Thoracic aorta (tissue), 2 donors: ENCODE results near the gene VPS37B. TPM values are rescaled to one million over a fixed set of nuclear protein-coding genes. Genes with fewer than 3 reads are reported as not detected.

Experiments used
- ATAC-seq: fragments of 150-250 bp; one replicate; pipeline ENCODE4 v1.8.0; 2017; ENCODE audit warnings: low read depth; ENCODE audit not compliant: insufficient number of reproducible peaks, low FRiP score
- DNase-seq: peaks from one replicate; pipeline ENCODE4 v3.0.0-alpha.2; 2020; ENCODE audit warnings: low spot score
- H3K27ac ChIP-seq, 2 donors: fragments of 200-600 bp; sonication (generic); 1 replicate in 1 of 2; 2 replicates in 1 of 2; pipeline ENCODE4 v1.5.1; 2016; ENCODE audit warnings: mild to moderate bottlenecking in 2 of 2, moderate library complexity in 2 of 2
- H3K27me3 ChIP-seq: fragments of 200-600 bp; sonication (generic); replicated peaks from 2 replicates; pipeline ENCODE4 v1.6.0; 2016; ENCODE audit warnings: mild to moderate bottlenecking; ENCODE audit not compliant: insufficient read depth
- H3K36me3 ChIP-seq: fragments of 200-600 bp; sonication (generic); one replicate; pipeline ENCODE4 v1.5.1; 2016
- H3K4me1 ChIP-seq, 2 donors: fragments of 200-600 bp; sonication (generic); 1 replicate in 1 of 2; 2 replicates in 1 of 2; pipeline versions ENCODE4 v1.5.1 to v1.6.0; 2016; ENCODE audit warnings: low read depth in 2 of 2, mild to moderate bottlenecking in 1 of 2; ENCODE audit not compliant: control insufficient read depth in 1 of 2
- H3K4me3 ChIP-seq: fragments of 200-600 bp; sonication (generic); 2 replicates; pipeline ENCODE4 v1.5.1; 2016; ENCODE audit warnings: mild to moderate bottlenecking
- H3K9me3 ChIP-seq: fragments of 200-600 bp; sonication (generic); 2 replicates; pipeline ENCODE4 v1.5.1; 2016
- CTCF ChIP-seq: fragments of 200-600 bp; sonication (generic); IDR thresholded peaks from one replicate; pipeline ENCODE4 v1.5.1; 2019; ENCODE audit warnings: antibody characterized with exemption
- total RNA-seq, 2 donors: library from RNA; depleted of rRNA; stranded (reverse); fragments of >200 nt; gene quantifications; one replicate each; pipeline versions ENCODE4 v1.1.0 to v1.2.3, GENCODE V29; 2016

VPS37B gene
- total RNA-seq, 2 donors from 2014 or later = 30.9 to 50.1 TPM

GRCh38 chr12:122856999-122857671, 38.8 kb downstream of the VPS37B start:
- peaks cover 16 to 28% of the 10 kb centered on the region in 2 donors for H3K4me1 ChIP-seq
- H3K27me3 ChIP-seq = no peaks in the 10 kb centered on the region
- DNase-seq (no peak), ATAC-seq (no peak)
- no peak for TF ChIP-seq CTCF
- H3K4me3 ChIP-seq = no peak overlapping the region
- H3K27ac ChIP-seq = no peak overlapping the region
- no peaks in the 10 kb centered on the region for H3K9me3 ChIP-seq
- H3K36me3 ChIP-seq = peaks cover 61% of the 10 kb centered on the region

DNA sequence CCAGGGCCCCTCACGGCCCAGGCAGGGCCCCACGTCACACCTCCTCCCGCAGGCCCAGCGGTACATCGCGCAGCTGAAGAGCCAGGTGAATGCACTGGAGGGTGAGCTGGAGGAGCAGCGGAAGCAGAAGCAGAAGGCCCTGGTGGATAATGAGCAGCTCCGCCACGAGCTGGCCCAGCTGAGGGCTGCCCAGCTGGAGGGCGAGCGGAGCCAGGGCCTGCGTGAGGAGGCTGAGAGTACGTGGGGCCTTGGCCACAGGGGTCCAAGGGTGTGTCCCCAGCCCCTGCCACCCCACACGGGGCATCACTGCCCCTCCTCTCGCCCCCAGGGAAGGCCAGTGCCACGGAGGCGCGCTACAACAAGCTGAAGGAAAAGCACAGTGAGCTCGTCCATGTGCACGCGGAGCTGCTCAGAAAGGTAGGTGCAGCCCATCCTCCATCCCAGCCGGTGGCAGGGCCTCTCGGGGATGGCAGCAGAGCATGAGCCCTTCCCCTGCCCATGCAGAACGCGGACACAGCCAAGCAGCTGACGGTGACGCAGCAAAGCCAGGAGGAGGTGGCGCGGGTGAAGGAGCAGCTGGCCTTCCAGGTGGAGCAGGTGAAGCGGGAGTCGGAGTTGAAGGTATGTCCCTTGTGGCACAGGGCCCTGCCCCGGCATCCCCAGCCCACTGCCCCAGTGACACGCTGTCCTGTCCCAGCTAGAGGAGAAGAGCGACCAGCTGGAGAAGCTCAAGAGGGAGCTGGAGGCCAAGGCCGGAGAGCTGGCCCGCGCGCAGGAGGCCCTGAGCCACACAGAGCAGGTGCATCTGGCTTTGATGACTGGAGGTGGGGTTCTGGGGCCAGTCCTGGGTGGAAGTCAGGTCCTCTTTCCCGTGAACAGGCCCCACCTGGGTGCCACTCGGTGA, 39.7 kb downstream of the VPS37B start:
- Histone ChIP-seq H3K4me1 (peaks cover 23 to 37% of the 10 kb centered on the region in 2 donors), H3K27me3 (no peaks in the 10 kb centered on the region), H3K9me3 (no peaks in the 10 kb centered on the region), H3K4me3 (no peak overlapping the region), H3K36me3 (peaks cover 55% of the 10 kb centered on the region), H3K27ac (no peak overlapping the region)
- no peak for DNase-seq
- TF ChIP-seq CTCF = no peak
- ATAC-seq = no peak

- ATAC-seq (no peak), DNase-seq (no peak)
- H3K27me3 ChIP-seq = no peaks in the 10 kb centered on the region
- H3K36me3 ChIP-seq = peaks cover 48% of the 10 kb centered on the region
- peak overlapping the region in 1 of 2 donors; percentile 91 for H3K27ac ChIP-seq
- H3K9me3 ChIP-seq = no peaks in the 10 kb centered on the region
- H3K4me1 ChIP-seq = peaks cover 26 to 37% of the 10 kb centered on the region in 2 donors
- no peak overlapping the region for H3K4me3 ChIP-seq
- TF ChIP-seq CTCF = no peak
These were observed 40.7 kb downstream of the VPS37B start for GRCh38 chr12:122855071-122855829.

- no peak for ATAC-seq
- H3K4me3 ChIP-seq = no peak overlapping the region
- no peak for DNase-seq
- no peak for TF ChIP-seq CTCF
- no peaks in the 10 kb centered on the region for H3K27me3 ChIP-seq
- H3K27ac ChIP-seq = peak overlapping the region; percentile 17 to 91
- no peaks in the 10 kb centered on the region for H3K9me3 ChIP-seq
- peaks cover 30 to 40% of the 10 kb centered on the region in 2 donors for H3K4me1 ChIP-seq
- peaks cover 42% of the 10 kb centered on the region for H3K36me3 ChIP-seq
These were observed 41.4 kb downstream of the VPS37B start for GRCh38 chr12:122854554-122854953.
